ENCODE measurements around the gene HOXB9. TPM values are rescaled to one million over a fixed set of nuclear protein-coding genes. Genes with fewer than 3 reads are reported as not detected.
A peak's percentile ranks its signal among the peaks of the same experiment; 100 is the strongest.

HOXB9 gene
- total RNA-seq, 1 donor from 2014 or later = 0.11 TPM

GRCh38 chr17:48615047-48615962 lies 10.9 kb downstream of the HOXB9 start, which contains the start of gene HOXB8:
TSS of gene HOXB8 (minus strand) at chr17:48615292. CDS start at chr17:48614704, 588 bp downstream.
- no peak for FAIRE-seq
- Mint-ChIP-seq H3K4me1 (ENCODE audit: low read depth, unreplicated experiment) (peaks cover 2% of the 10 kb centered on the region), H3K27me3 (ENCODE audit: low read depth, unreplicated experiment) (peaks cover 84% of the 10 kb centered on the region), H3K9me3 (ENCODE audit: unreplicated experiment) (peaks cover 22% of the 10 kb centered on the region), H3K36me3 (ENCODE audit: low read depth, unreplicated experiment) (no peaks in the 10 kb centered on the region), H3K27ac (ENCODE audit: unreplicated experiment) (peak within 1 kb of the TSS; percentile 53), H3K4me3 (ENCODE audit: unreplicated experiment) (no peak within 1 kb of the TSS)
- peaks cover 2% of the 10 kb centered on the region for H3K4me1 ChIP-seq (ENCODE audit: insufficient read depth, low read length)
- no peak within 1 kb of the TSS for H3K27ac ChIP-seq (ENCODE audit: low read depth, low read length)
- no peak within 1 kb of the TSS for H3K9ac ChIP-seq (ENCODE audit: low read length)
- DNase-seq (ENCODE audit: low read depth) = no peak
- H3K27me3 ChIP-seq (ENCODE audit: insufficient read depth, low read length) = peaks cover 87% of the 10 kb centered on the region
- no peaks in the 10 kb centered on the region for H3K36me3 ChIP-seq (ENCODE audit: insufficient read depth, low read length)
- H3K4me2 ChIP-seq (ENCODE audit: low read length) = peak within 1 kb of the TSS; percentile 30
- H4K20me1 ChIP-seq (ENCODE audit: insufficient read depth, low read length) = peaks cover 29% of the 10 kb centered on the region
- H3K79me2 ChIP-seq (ENCODE audit: insufficient read depth, low read length) = no peaks in the 10 kb centered on the region
- no peaks in the 10 kb centered on the region for H3K9me3 ChIP-seq (ENCODE audit: insufficient read depth, low read depth, low read length)
- H3K4me3 ChIP-seq (ENCODE audit: insufficient read depth, low read depth, low read length) = no peak within 1 kb of the TSS
- H2AFZ ChIP-seq (ENCODE audit: low read depth, low read length) = no peak within 1 kb of the TSS
- TF ChIP-seq EZH2 (IDR thresholded peaks at IDR 0.05; ENCODE audit: insufficient read depth, low read length) = peak; percentile 15
- TF ChIP-seq, protein P1, sequence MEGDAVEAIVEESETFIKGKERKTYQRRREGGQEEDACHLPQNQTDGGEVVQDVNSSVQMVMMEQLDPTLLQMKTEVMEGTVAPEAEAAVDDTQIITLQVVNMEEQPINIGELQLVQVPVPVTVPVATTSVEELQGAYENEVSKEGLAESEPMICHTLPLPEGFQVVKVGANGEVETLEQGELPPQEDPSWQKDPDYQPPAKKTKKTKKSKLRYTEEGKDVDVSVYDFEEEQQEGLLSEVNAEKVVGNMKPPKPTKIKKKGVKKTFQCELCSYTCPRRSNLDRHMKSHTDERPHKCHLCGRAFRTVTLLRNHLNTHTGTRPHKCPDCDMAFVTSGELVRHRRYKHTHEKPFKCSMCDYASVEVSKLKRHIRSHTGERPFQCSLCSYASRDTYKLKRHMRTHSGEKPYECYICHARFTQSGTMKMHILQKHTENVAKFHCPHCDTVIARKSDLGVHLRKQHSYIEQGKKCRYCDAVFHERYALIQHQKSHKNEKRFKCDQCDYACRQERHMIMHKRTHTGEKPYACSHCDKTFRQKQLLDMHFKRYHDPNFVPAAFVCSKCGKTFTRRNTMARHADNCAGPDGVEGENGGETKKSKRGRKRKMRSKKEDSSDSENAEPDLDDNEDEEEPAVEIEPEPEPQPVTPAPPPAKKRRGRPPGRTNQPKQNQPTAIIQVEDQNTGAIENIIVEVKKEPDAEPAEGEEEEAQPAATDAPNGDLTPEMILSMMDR (IDR thresholded peaks at IDR 0.05; ENCODE audit: insufficient read depth, low read depth, low read length) = no peak

DNA sequence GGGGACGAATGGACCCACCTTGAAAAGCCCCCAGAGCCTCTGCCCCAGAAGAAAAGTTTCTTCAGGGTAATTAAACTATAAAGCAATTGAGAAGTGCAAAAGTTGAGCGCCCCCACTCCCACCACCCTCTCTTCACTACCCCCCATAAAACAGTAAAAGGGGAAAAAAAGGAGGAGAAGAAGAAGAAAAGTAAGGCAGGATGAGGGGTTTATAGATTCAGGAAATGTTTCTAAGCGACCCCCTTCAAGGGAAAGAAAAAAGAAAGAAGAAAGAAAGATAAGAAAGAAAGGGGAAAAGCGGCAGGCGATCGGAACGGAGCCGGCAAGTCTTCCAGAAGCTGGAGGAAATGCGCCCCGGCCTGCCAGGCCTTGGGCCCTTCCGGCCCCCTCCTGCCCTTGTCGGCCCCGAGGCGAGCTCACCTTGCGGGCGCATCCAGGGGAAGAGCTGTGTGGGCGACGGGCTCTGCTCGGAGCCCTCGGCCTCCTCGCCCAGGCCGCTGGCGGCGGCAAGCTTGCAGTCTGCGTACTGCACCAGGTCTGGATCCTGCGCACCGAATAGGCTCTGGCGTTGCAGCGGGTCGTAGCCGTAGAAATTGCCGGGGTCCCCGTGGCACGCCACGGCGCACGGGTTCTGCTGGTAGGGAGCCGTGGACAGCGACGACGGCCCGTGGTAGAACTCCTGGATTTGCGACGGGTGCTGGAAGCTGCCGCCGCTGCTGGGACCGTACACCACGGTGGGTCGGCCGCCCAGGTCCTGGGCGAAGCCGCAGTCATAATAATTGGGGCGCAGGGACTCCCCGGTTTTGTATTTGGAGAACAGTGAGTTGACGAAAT lies 12.1 kb downstream of the HOXB9 start:
- Histone ChIP-seq H2AFZ (ENCODE audit: low read depth, low read length) (no peak overlapping the region), H3K79me2 (ENCODE audit: insufficient read depth, low read length) (no peaks in the 10 kb centered on the region), H3K4me2 (ENCODE audit: low read length) (peak overlapping the region; percentile 30), H3K9me3 (ENCODE audit: insufficient read depth, low read depth, low read length) (no peaks in the 10 kb centered on the region), H3K27me3 (ENCODE audit: insufficient read depth, low read length) (peaks cover 86% of the 10 kb centered on the region), H3K9ac (ENCODE audit: low read length) (no peak overlapping the region), H4K20me1 (ENCODE audit: insufficient read depth, low read length) (peaks cover 29% of the 10 kb centered on the region), H3K4me3 (ENCODE audit: insufficient read depth, low read depth, low read length) (no peak overlapping the region), H3K4me1 (ENCODE audit: insufficient read depth, low read length) (peaks cover 4% of the 10 kb centered on the region), H3K27ac (ENCODE audit: low read depth, low read length) (no peak overlapping the region), H3K36me3 (ENCODE audit: insufficient read depth, low read length) (no peaks in the 10 kb centered on the region)
- TF ChIP-seq, protein P1 (IDR thresholded peaks at IDR 0.05; ENCODE audit: insufficient read depth, low read depth, low read length) = no peak
- peak; percentile 100 for TF ChIP-seq EZH2 (IDR thresholded peaks at IDR 0.05; ENCODE audit: insufficient read depth, low read length)
- no peak for FAIRE-seq
- Mint-ChIP-seq H3K9me3 (ENCODE audit: unreplicated experiment) (peaks cover 23% of the 10 kb centered on the region), H3K36me3 (ENCODE audit: low read depth, unreplicated experiment) (no peaks in the 10 kb centered on the region), H3K4me1 (ENCODE audit: low read depth, unreplicated experiment) (peaks cover 2% of the 10 kb centered on the region), H3K4me3 (ENCODE audit: unreplicated experiment) (no peak overlapping the region), H3K27me3 (ENCODE audit: low read depth, unreplicated experiment) (peaks cover 81% of the 10 kb centered on the region), H3K27ac (ENCODE audit: unreplicated experiment) (peak overlapping the region; percentile 58)
- DNase-seq (ENCODE audit: low read depth) = no peak

All from astrocyte (in vitro differentiated cells and primary cell).